GM12878 (cell line): ENCODE measurements around the gene PGAP3. TPM values are rescaled to one million over a fixed set of nuclear protein-coding genes. Genes with fewer than 3 reads are reported as not detected.

ENCODE experiments used
- ATAC-seq: fragments of 200-7000 bp; cut with Tn5 transposase; 3 replicates; pipeline ENCODE4 v1.9.1; 2020; ENCODE audit warnings: mild to moderate bottlenecking, moderate library complexity
- BruUV-seq: library from RNA; stranded (reverse); fragments of 400-500 nt; replicated peaks from 2 replicates; lab custom pipeline; 2021; lab: Mats Ljungman, UMichigan
- CTCF ChIA-PET: fragments of 300-600 bp; sonication (Branson Sonifier 250); formaldehyde crosslinking; extraction: SDS; loops from one replicate; lab custom pipeline; 2021; ENCODE audit warnings: inconsistent platforms; lab: Yijun Ruan, JAX
- POLR2A ChIA-PET: fragments of 350-600 bp; formaldehyde crosslinking; extraction: SDS; loops from one replicate; lab custom pipeline; 2021; ENCODE audit warnings: inconsistent platforms; lab: Charles Lee
- RAD21 ChIA-PET: fragments of 300-600 bp; sonication (Branson Sonifier 250); formaldehyde crosslinking; loops from one replicate; lab custom pipeline; 2023; ENCODE audit warnings: antibody characterized with exemption; ENCODE audit not compliant: unreplicated experiment; lab: Charles Lee
- SMC1A ChIA-PET: fragments of 300-600 bp; sonication (Branson Sonifier 250); formaldehyde crosslinking; loops from one replicate; lab custom pipeline; 2023; ENCODE audit not compliant: unreplicated experiment, uncharacterized antibody; lab: Charles Lee
- DNase-seq: peaks from one replicate; pipeline ENCODE4 v3.0.0-alpha.2; 2011; ENCODE audit warnings: low read depth, low spot score
- FAIRE-seq: peaks from 3 replicates; lab custom pipeline; 2011; peaks lifted over from hg19 to GRCh38; lab: Jason Lieb, UNC
- H2AFZ ChIP-seq: 2 replicates; pipeline ENCODE4 v1.6.0; 2011; ENCODE audit warnings: low read depth, low read length, control low read depth; ENCODE audit not compliant: control insufficient read depth
- H3K27ac ChIP-seq: 2 replicates; pipeline ENCODE4 v1.5.1; 2011; ENCODE audit warnings: control low read depth; ENCODE audit not compliant: control insufficient read depth, insufficient read depth
- H3K27me3 ChIP-seq, 2 experiments: replicated peaks in 1 of 2; 2 replicates each; pipeline versions ENCODE4 v1.6.0 to v1.6.1; 2011; ENCODE audit warnings: low read length in 1 of 2; ENCODE audit not compliant: control insufficient read depth in 2 of 2, insufficient read depth in 2 of 2
- H3K36me3 ChIP-seq, 2 experiments: 2 replicates each; pipeline ENCODE4 v1.5.1; 2011; ENCODE audit warnings: low read length in 1 of 2; ENCODE audit not compliant: control insufficient read depth in 2 of 2, insufficient read depth in 2 of 2
- H3K4me1 ChIP-seq: 2 replicates; pipeline ENCODE4 v1.6.1; 2011; ENCODE audit warnings: mild to moderate bottlenecking, low read length, moderate library complexity, mixed read lengths; ENCODE audit not compliant: control insufficient read depth, insufficient read depth
- H3K4me2 ChIP-seq: 2 replicates; pipeline ENCODE4 v1.6.0; 2011; ENCODE audit warnings: control low read depth; ENCODE audit not compliant: control insufficient read depth, insufficient read depth
- H3K4me3 ChIP-seq: fragments of 200-600 bp; sonication (generic); 2 replicates; pipeline ENCODE4 v1.5.1; 2016
- H3K79me2 ChIP-seq: 2 replicates; pipeline ENCODE4 v1.6.0; 2011; ENCODE audit warnings: low read length; ENCODE audit not compliant: control insufficient read depth, insufficient read depth
- H3K9ac ChIP-seq: 2 replicates; pipeline ENCODE4 v1.8.0; 2011; ENCODE audit warnings: low read length, control low read depth, mixed read lengths; ENCODE audit not compliant: control insufficient read depth, insufficient read depth
- H3K9me3 ChIP-seq: replicated peaks from 3 replicates; pipeline ENCODE4 v1.5.1; 2011; ENCODE audit warnings: mild to moderate bottlenecking, low read length; ENCODE audit not compliant: control insufficient read depth, insufficient read depth
- H4K20me1 ChIP-seq: 2 replicates; pipeline ENCODE4 v1.6.0; 2011; ENCODE audit not compliant: control insufficient read depth, insufficient read depth
- RUNX3 ChIP-seq: IDR thresholded peaks from 2 replicates; pipeline ENCODE4 v1.6.1; 2012; ENCODE audit warnings: low read length, inconsistent platforms
- SPI1 ChIP-seq: IDR thresholded peaks from 2 replicates; pipeline ENCODE4 v1.6.1; 2011; ENCODE audit warnings: low read depth, mild to moderate bottlenecking, low read length, moderate library complexity, borderline replicate concordance; ENCODE audit not compliant: insufficient read depth
- WGBS: methylation state at CpG from one replicate; pipeline ENCODE4 v1.1.6; 2016; ENCODE audit warnings: low lambda C conversion rate; ENCODE audit not compliant: insufficient replicate concordance, insufficient coverage; ENCODE audit errors: missing lambda C conversion rate; 5-methylcytosine and 5-hydroxymethylcytosine counted together
- in situ Hi-C: fragments of 300-500 bp; cut with MboI; formaldehyde crosslinking; loops from 9 replicates; pipeline ENCODE4 v1.14.3; 2018; ENCODE audit warnings: mixed read lengths
- intact Hi-C: fragments of 100-400 bp; cut with micrococcal nuclease; formaldehyde crosslinking; loops from one replicate; pipeline ENCODE4 v1.14.2; 2022; ENCODE audit not compliant: unreplicated experiment
- polyA plus RNA-seq, 11 experiments: library from polyadenylated mRNA; depleted of rRNA in 4 of 11; unstranded in 6 of 11; stranded (reverse) in 5 of 11; fragments of >200 nt; fragmentation: Nextera tagmentation in 4 of 11; fragmentation: Illumina TruSeq in 1 of 11; extraction: Ambion mirVana in 4 of 11; extraction: Trizol in 1 of 11; gene quantifications; 1 replicate in 1 of 11; 2 replicates in 10 of 11; pipeline versions ENCODE4 v1.2.1 to v1.2.3, GENCODE V29; 2011 to 2016; ENCODE audit warnings: inconsistent platforms in 2 of 11, missing spikeins in 2 of 11, low read depth in 1 of 11
- total RNA-seq, 4 experiments: library from RNA; depleted of rRNA in 3 of 4; stranded (reverse); fragments of >200 nt in 3 of 4; fragmentation: Illumina TruSeq in 1 of 4; extraction: Trizol in 1 of 4; gene quantifications; 2 replicates each; pipeline versions ENCODE4 v1.2.1 to v1.2.3, GENCODE V29; 2013 to 2021
- TF ChIP-seq, protein P1 (sequence below): IDR thresholded peaks from 2 replicates; pipeline ENCODE4 v1.6.1; 2012; ENCODE audit warnings: mild to moderate bottlenecking, low read depth, low read length
- TF ChIP-seq, protein P2 (sequence below): IDR thresholded peaks from 2 replicates; pipeline ENCODE4 v1.6.1; 2011; ENCODE audit warnings: low read depth, mild to moderate bottlenecking, low read length, moderate library complexity, borderline replicate concordance; ENCODE audit errors: extremely low read depth
- TF ChIP-seq, protein P3 (sequence below): fragments of 450-650 bp; IDR thresholded peaks from 2 replicates; pipeline ENCODE4 v1.6.1; 2017; ENCODE audit warnings: low read depth, mild to moderate bottlenecking, moderate library complexity

PGAP3 gene
- total and polyA plus RNA-seq, 10 of the 15 experiments (the other 5 are each of a cell fraction or from before 2014, with no cell fraction given), result 0.21 to 10.0 (median 5.3) TPM

DNA sequence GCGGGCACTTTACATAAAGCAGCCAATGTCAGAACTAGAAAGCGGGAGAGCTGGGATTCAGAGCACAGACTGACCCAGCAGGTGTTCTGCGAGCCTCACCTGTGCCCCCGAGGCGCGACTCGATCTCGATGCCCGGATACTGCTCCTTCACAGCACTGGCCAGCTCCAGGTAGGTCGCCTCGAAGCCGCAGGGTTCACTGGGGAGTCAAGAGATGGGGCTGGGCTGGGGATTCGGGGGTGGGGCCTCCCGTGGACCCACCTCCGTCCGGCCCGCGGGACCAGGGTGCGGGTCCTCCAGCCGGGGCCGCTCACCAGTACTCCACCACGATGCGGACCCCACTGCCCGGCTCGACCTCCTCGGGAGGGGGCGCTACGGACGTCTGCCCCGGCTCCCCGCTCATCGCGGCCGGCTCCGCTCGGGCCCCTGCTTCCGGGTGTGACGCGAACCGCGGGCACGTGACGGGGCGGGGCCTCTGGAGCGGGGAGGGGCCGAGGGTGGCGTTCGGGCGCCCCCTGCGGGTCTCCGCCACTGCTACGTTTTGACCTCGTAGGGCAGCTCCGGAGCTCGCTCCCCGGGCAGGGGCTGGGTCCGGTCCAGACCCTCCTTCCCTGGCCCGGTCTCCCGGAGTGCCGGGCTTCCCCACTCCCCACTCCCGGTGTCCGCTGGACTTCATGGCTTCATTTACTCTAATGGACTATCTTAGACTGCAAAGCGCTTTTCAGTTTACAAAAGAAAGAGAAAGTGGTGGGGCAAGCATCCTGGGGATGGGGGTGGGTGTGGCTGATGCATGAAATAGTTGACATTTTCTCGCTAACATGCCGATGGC lies 42.5 kb upstream of the PGAP3 start, which contains the start of gene MIEN1 (continued):
- TF ChIP-seq, protein P1, sequence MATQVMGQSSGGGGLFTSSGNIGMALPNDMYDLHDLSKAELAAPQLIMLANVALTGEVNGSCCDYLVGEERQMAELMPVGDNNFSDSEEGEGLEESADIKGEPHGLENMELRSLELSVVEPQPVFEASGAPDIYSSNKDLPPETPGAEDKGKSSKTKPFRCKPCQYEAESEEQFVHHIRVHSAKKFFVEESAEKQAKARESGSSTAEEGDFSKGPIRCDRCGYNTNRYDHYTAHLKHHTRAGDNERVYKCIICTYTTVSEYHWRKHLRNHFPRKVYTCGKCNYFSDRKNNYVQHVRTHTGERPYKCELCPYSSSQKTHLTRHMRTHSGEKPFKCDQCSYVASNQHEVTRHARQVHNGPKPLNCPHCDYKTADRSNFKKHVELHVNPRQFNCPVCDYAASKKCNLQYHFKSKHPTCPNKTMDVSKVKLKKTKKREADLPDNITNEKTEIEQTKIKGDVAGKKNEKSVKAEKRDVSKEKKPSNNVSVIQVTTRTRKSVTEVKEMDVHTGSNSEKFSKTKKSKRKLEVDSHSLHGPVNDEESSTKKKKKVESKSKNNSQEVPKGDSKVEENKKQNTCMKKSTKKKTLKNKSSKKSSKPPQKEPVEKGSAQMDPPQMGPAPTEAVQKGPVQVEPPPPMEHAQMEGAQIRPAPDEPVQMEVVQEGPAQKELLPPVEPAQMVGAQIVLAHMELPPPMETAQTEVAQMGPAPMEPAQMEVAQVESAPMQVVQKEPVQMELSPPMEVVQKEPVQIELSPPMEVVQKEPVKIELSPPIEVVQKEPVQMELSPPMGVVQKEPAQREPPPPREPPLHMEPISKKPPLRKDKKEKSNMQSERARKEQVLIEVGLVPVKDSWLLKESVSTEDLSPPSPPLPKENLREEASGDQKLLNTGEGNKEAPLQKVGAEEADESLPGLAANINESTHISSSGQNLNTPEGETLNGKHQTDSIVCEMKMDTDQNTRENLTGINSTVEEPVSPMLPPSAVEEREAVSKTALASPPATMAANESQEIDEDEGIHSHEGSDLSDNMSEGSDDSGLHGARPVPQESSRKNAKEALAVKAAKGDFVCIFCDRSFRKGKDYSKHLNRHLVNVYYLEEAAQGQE, result no peak
- TF ChIP-seq, protein P2, sequence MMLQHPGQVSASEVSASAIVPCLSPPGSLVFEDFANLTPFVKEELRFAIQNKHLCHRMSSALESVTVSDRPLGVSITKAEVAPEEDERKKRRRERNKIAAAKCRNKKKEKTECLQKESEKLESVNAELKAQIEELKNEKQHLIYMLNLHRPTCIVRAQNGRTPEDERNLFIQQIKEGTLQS, result peak; percentile 95
- TF ChIP-seq SPI1 (no peak), RUNX3 (peak; percentile 47)

DNA sequence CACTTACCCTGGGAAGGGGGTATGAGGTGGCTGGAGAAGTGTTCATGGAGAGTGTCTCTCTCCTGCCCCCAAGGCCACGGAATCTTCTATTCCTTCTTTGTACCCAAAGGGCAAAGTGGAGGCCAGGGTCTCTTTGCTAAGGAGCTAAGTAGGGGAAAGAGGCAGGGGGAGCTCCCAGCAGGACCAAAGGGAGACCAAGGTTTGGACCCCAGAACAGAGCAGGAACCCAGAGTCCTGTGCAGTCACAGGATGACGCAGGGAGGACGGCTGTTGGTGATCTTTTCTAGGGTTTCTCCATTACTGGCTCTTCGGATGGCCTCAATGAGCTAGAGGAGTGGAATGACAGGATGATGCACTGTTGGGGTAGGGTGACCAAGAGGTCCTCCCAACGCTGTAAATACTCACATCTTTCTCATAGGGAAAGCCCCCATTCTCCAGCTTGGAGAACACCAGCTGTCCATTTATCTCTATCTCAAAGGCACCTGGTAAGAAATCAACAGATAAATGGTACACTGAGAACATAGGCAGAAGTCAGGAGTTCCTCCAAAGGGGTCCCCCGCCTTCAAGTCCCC lies 41.5 kb upstream of the PGAP3 start:
- H3K4me2 ChIP-seq, result peak overlapping the region; percentile 86
- in situ Hi-C loops (no loop called here), intact Hi-C loops (no loop called here)
- H3K9me3 ChIP-seq, result no peaks in the 10 kb centered on the region
- FAIRE-seq (no peak), DNase-seq (no peak), ATAC-seq (no peak)
- POLR2A ChIA-PET, result interaction anchor here (0.6 to 2.1 kb wide), 9 partner anchors 23 to 133 kb away, joined by 3 to 9 read pairs (median 3); no protein-coding TSS in a partner anchor
- no peaks in the 10 kb centered on the region for H4K20me1 ChIP-seq
- no peak overlapping the region for H2AFZ ChIP-seq
- RAD21 ChIA-PET, result interaction anchor here (0.5 to 2.8 kb wide), 15 partner anchors 10 to 252 kb away, joined by 3 to 14 read pairs (median 6); partner anchors contain the start of genes IKZF3 and PGAP3
- TF ChIP-seq, protein P3, sequence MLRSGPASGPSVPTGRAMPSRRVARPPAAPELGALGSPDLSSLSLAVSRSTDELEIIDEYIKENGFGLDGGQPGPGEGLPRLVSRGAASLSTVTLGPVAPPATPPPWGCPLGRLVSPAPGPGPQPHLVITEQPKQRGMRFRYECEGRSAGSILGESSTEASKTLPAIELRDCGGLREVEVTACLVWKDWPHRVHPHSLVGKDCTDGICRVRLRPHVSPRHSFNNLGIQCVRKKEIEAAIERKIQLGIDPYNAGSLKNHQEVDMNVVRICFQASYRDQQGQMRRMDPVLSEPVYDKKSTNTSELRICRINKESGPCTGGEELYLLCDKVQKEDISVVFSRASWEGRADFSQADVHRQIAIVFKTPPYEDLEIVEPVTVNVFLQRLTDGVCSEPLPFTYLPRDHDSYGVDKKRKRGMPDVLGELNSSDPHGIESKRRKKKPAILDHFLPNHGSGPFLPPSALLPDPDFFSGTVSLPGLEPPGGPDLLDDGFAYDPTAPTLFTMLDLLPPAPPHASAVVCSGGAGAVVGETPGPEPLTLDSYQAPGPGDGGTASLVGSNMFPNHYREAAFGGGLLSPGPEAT, result no peak
- H3K36me3 ChIP-seq, result 0 out of 4 replicates have a peak, but pooled peaks cover 0 to 3% of the 10 kb centered on the region in 2 experiments
- no peaks in the 10 kb centered on the region for H3K27me3 ChIP-seq
- SMC1A ChIA-PET, result interaction anchor here (0.9 to 3.6 kb wide), 11 partner anchors 23 to 135 kb away, joined by 3 to 20 read pairs (median 4); partner anchors contain the start of genes IKZF3 and PGAP3
- peak overlapping the region; percentile 88 for H3K27ac ChIP-seq
- CTCF ChIA-PET, result interaction anchor here (0.5 to 5.6 kb wide), 30 partner anchors 10 to 508 kb away, joined by 3 to 79 read pairs (median 6); partner anchors contain the start of genes IKZF3, PGAP3, PNMT and PSMD3
- 51% methylated on average over 6 of the region's 6 CpGs for WGBS
- no TSS peak for BruUV-seq
- H3K4me3 ChIP-seq, result peak overlapping the region; percentile 91
- H3K9ac ChIP-seq, result peak overlapping the region; percentile 78
- peaks cover 7% of the 10 kb centered on the region for H3K79me2 ChIP-seq
- H3K4me1 ChIP-seq, result peaks cover 3% of the 10 kb centered on the region; the same call in 1 of the 2 replicates
